Measurements from ENCODE around the gene ZSCAN30.

Gene ZSCAN30

GRCh38 chr18:35283923-35284794 is 5.9 kb downstream of the ZSCAN30 start:
- TF ChIP-seq FOXP2 (optimal IDR thresholded peaks at IDR 0.05; ENCODE audit: borderline replicate concordance, extremely low read depth, extremely low read length, insufficient read depth) = no peak
- TF ChIP-seq SIN3A (IDR thresholded peaks at IDR 0.05; ENCODE audit: borderline replicate concordance, insufficient read depth, low read length) = no peak
- TF ChIP-seq REST (IDR thresholded peaks at IDR 0.05; ENCODE audit: insufficient read depth in 1 of 2, low read depth in 2 of 2, low read length in 2 of 2) = no peak
- TF ChIP-seq POLR2AphosphoS5 (IDR thresholded peaks at IDR 0.05; ENCODE audit: low read depth, low read length) = no peak
- TF ChIP-seq TAF1 (IDR thresholded peaks at IDR 0.05; ENCODE audit: borderline replicate concordance, insufficient read depth, low read length) = no peak

- TF ChIP-seq TAF1 (IDR thresholded peaks at IDR 0.05; ENCODE audit: borderline replicate concordance, insufficient read depth, low read length) = no peak
- no peak for TF ChIP-seq REST (IDR thresholded peaks at IDR 0.05; ENCODE audit: insufficient read depth in 1 of 2, low read depth in 2 of 2, low read length in 2 of 2)
- no peak for TF ChIP-seq POLR2AphosphoS5 (IDR thresholded peaks at IDR 0.05; ENCODE audit: low read depth, low read length)
- no peak for TF ChIP-seq FOXP2 (optimal IDR thresholded peaks at IDR 0.05; ENCODE audit: borderline replicate concordance, extremely low read depth, extremely low read length, insufficient read depth)
- no peak for TF ChIP-seq SIN3A (IDR thresholded peaks at IDR 0.05; ENCODE audit: borderline replicate concordance, insufficient read depth, low read length)
Observed at GRCh38 chr18:35282353-35282752, 7.7 kb downstream of the ZSCAN30 start.

- TF ChIP-seq FOXP2 (optimal IDR thresholded peaks at IDR 0.05; ENCODE audit: borderline replicate concordance, extremely low read depth, extremely low read length, insufficient read depth) (no peak), SIN3A (IDR thresholded peaks at IDR 0.05; ENCODE audit: borderline replicate concordance, insufficient read depth, low read length) (no peak), TAF1 (IDR thresholded peaks at IDR 0.05; ENCODE audit: borderline replicate concordance, insufficient read depth, low read length) (no peak), REST (IDR thresholded peaks at IDR 0.05; ENCODE audit: insufficient read depth in 1 of 2, low read depth in 2 of 2, low read length in 2 of 2) (no peak), POLR2AphosphoS5 (IDR thresholded peaks at IDR 0.05; ENCODE audit: low read depth, low read length) (no peak)
Observed at GRCh38 chr18:35278969-35279368, 11.1 kb downstream of the ZSCAN30 start.

- TF ChIP-seq POLR2AphosphoS5 (IDR thresholded peaks at IDR 0.05; ENCODE audit: low read depth, low read length) = no peak
- no peak for TF ChIP-seq FOXP2 (optimal IDR thresholded peaks at IDR 0.05; ENCODE audit: borderline replicate concordance, extremely low read depth, extremely low read length, insufficient read depth)
- no peak for TF ChIP-seq SIN3A (IDR thresholded peaks at IDR 0.05; ENCODE audit: borderline replicate concordance, insufficient read depth, low read length)
- no peak for TF ChIP-seq TAF1 (IDR thresholded peaks at IDR 0.05; ENCODE audit: borderline replicate concordance, insufficient read depth, low read length)
- TF ChIP-seq REST (IDR thresholded peaks at IDR 0.05; ENCODE audit: insufficient read depth in 1 of 2, low read depth in 2 of 2, low read length in 2 of 2) = no peak
Observed at GRCh38 chr18:35278085-35278484, 11.9 kb downstream of the ZSCAN30 start.

Data from PFSK-1 (cell line).